K562 (cell line): ENCODE data around the gene SPEF1.

Source experiments
- BACH1 ChIP-seq: fragments of 200-800 bp; sonication (Bioruptor generic); IDR thresholded peaks from 2 replicates; pipeline ENCODE4 v1.6.1; 2016; ENCODE audit warnings: missing genetic modification characterization, missing compliant biosample characterization
- CTCF ChIP-seq, 3 experiments: IDR thresholded peaks in 2 of 3; conservative IDR thresholded peaks in 1 of 3; 2 replicates each; pipeline ENCODE4 v1.5.1; 2011 to 2012; ENCODE audit warnings: low read length in 3 of 3, mild to moderate bottlenecking in 3 of 3, control low read depth in 2 of 3, improper control_type of control experiment in 1 of 3, inconsistent platforms in 1 of 3, low read depth in 1 of 3, mixed read lengths in 1 of 3, moderate library complexity in 1 of 3; ENCODE audit not compliant: insufficient read depth in 2 of 3
- EP300 ChIP-seq: IDR thresholded peaks from 2 replicates; pipeline ENCODE4 v1.6.1; 2012; ENCODE audit warnings: low read length, improper control_type of control experiment
- EZH2 ChIP-seq: IDR thresholded peaks from 2 replicates; pipeline ENCODE4 v1.6.1; 2012; ENCODE audit warnings: low read depth, mild to moderate bottlenecking, inconsistent platforms, low read length, borderline replicate concordance
- JUND ChIP-seq, 2 experiments: IDR thresholded peaks; 2 replicates in 1 of 2; 3 replicates in 1 of 2; pipeline ENCODE4 v1.6.1; 2011; ENCODE audit warnings: borderline replicate concordance in 2 of 2, low read depth in 2 of 2, low read length in 2 of 2, improper control_type of control experiment in 1 of 2, missing biosample characterization in 1 of 2, missing genetic modification characterization in 1 of 2, missing genetic modification reagents in 1 of 2
- SP1 ChIP-seq: sonication (generic); formaldehyde crosslinking; IDR thresholded peaks from 2 replicates; pipeline ENCODE4 v1.8.1; 2022; ENCODE audit warnings: mild to moderate bottlenecking, missing genetic modification reagents
- TCF7L2 ChIP-seq: fragments of 150-350 bp; IDR thresholded peaks from 2 replicates; pipeline ENCODE4 v1.6.1; 2016; ENCODE audit warnings: low read depth, mild to moderate bottlenecking, low read length, moderate library complexity
- ZNF512 ChIP-seq: IDR thresholded peaks from 2 replicates; pipeline ENCODE4 v1.6.1; 2016; ENCODE audit warnings: missing genetic modification characterization, missing compliant biosample characterization

- TF ChIP-seq BACH1 (tag) (no peak), JUND (IDR thresholded peaks at IDR 0.05; ENCODE audit: borderline replicate concordance, low read depth, low read length) (no peak), JUND (tag; IDR thresholded peaks at IDR 0.05; ENCODE audit: borderline replicate concordance, low read depth, low read length) (no peak), EP300 (no peak), TCF7L2 (no peak), SP1 (no peak), EZH2 (no peak), ZNF512 (tag) (no peak), CTCF (IDR thresholded peaks at IDR 0.05 in 2 of 3, conservative IDR thresholded peaks at IDR 0.05 in 1 of 3; ENCODE audit: insufficient read depth in 2 of 3, low read depth in 1 of 3, low read length in 3 of 3) (no peak)
Measured at GRCh38 chr20:3771552-3772058, 9.6 kb downstream of the SPEF1 start.
